NB4 (cell line): ENCODE data around the gene MTHFD2L.

ENCODE experiments used
- MYC ChIP-seq: IDR thresholded peaks from 2 replicates; pipeline ENCODE4 v1.6.1; 2011; ENCODE audit warnings: low read depth, low read length
- POLR2A ChIP-seq: IDR thresholded peaks from 2 replicates; pipeline ENCODE4 v1.6.1; 2011; ENCODE audit warnings: mild to moderate bottlenecking; ENCODE audit not compliant: insufficient read length; ENCODE audit errors: extremely low read depth
- TF ChIP-seq, protein P1 (sequence below): IDR thresholded peaks from 2 replicates; pipeline ENCODE4 v1.6.1; 2011; ENCODE audit warnings: low read depth, low read length
- TF ChIP-seq, protein P2 (sequence below): IDR thresholded peaks from one replicate; pipeline ENCODE4 v1.5.1; 2012; ENCODE audit warnings: low read depth, low read length

DNA sequence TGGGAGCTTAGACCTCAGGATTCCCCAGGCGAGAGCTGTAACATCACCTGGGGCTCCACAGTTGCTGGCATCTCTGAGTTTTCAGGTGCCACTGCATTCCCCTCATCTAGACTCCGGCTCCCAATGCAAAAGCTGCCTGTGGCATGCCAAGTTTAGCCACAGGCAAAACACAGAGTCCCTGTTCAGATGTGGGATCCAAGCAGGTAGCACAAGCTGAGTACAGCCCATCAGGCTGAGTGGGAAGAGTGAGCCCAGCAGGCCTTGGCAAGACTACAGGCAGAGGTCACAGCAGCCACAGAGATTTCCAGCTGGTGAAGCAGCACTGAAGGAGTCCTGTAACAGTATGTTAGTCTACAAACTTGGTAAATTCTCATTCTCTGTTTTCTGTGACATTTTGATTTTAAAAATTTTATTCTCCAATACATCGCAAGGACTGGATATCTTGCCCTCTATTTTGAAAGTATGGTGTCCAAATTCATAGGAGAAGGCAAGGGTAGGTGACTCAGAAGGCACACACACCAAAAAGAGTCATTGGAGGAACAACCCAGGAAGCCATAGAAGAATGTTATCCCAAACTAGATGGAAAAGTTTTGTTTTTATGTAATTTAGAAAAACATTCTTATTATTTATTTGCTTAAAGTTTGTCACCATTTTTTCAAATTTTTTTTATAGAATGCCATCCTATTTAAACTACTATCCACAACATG is 45.4 kb upstream of the MTHFD2L start:
- TF ChIP-seq POLR2A (no peak), MYC (no peak)
- TF ChIP-seq, protein P1, sequence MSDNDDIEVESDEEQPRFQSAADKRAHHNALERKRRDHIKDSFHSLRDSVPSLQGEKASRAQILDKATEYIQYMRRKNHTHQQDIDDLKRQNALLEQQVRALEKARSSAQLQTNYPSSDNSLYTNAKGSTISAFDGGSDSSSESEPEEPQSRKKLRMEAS, result no peak
- TF ChIP-seq, protein P2, sequence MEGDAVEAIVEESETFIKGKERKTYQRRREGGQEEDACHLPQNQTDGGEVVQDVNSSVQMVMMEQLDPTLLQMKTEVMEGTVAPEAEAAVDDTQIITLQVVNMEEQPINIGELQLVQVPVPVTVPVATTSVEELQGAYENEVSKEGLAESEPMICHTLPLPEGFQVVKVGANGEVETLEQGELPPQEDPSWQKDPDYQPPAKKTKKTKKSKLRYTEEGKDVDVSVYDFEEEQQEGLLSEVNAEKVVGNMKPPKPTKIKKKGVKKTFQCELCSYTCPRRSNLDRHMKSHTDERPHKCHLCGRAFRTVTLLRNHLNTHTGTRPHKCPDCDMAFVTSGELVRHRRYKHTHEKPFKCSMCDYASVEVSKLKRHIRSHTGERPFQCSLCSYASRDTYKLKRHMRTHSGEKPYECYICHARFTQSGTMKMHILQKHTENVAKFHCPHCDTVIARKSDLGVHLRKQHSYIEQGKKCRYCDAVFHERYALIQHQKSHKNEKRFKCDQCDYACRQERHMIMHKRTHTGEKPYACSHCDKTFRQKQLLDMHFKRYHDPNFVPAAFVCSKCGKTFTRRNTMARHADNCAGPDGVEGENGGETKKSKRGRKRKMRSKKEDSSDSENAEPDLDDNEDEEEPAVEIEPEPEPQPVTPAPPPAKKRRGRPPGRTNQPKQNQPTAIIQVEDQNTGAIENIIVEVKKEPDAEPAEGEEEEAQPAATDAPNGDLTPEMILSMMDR, result no peak
